ENCODE measurements around the gene WBP1. TPM values are rescaled to one million over a fixed set of nuclear protein-coding genes. Genes with fewer than 3 reads are reported as not detected.
"Not testable (repeated sequence)": the region's sequence is repeated elsewhere in the genome, so short reads cannot be mapped to it uniquely, and the experiment has no call there.

The WBP1 gene
- polyA plus RNA-seq (2013, experiment 1 of 2; ENCODE audit: insufficient read length) = 60.4 TPM
- polyA plus RNA-seq (2013, experiment 2 of 2; ENCODE audit: insufficient read length) = 58.9 TPM

GRCh38 chr2:74458132-74458937 lies at the start of gene WBP1:
Gene WBP1 (plus strand): TSS chr2:74458438. CDS start chr2:74458603, 165 bp downstream.
- peak; percentile 100 for DNase-seq

- DNase-seq = no peak
These were observed 45.1 kb upstream of the WBP1 start for GRCh38 chr2:74413001-74413698.

DNA sequence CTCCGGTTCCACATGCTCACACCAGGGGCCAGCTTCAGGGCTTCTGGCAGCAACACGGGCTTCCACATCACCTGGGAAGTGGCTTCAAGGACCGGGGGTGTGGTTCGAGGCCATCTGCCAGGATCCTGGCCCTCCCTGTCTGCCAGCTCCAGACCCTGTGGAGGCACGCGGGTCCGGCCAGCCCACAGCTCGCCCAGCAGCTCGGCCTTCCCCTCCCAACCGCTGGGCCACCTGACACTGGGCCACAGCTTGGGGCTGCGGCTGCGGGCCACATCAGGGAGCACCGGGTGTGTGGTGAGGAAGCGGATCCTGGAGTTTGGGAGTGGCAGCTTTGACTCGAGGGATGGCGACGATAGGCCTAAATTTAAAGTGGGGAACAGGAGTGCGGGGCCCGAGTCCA lies 43.8 kb upstream of the WBP1 start:
- DNase-seq = no peak

- DNase-seq = no peak
These were observed 43.1 kb upstream of the WBP1 start for GRCh38 chr2:74414881-74415761.

- no peak for DNase-seq
These were observed 42.4 kb upstream of the WBP1 start for GRCh38 chr2:74415762-74416395.

GRCh38 chr2:74416778-74417177 lies 41.5 kb upstream of the WBP1 start:
- no peak for DNase-seq

DNA sequence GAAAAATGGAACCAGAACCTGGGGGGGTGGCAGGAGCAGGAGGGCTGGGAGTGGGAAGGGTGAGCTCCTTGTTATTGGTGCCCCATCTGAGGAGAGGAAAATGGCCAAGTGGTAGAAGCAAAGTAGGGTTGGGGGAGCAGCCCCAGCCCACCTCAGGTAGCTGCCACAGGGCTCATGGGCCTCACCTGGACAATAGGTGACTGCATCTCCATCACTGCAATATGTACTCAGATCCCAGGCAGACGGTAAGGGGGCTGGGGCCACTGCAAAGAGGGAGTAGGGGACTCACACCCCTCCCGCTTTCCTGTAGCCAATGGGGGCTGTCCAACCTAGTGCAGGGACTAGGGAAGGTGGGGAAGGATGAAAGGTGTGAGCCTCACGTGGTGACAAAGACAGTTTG lies 41.0 kb upstream of the WBP1 start:
- DNase-seq = no peak

DNA sequence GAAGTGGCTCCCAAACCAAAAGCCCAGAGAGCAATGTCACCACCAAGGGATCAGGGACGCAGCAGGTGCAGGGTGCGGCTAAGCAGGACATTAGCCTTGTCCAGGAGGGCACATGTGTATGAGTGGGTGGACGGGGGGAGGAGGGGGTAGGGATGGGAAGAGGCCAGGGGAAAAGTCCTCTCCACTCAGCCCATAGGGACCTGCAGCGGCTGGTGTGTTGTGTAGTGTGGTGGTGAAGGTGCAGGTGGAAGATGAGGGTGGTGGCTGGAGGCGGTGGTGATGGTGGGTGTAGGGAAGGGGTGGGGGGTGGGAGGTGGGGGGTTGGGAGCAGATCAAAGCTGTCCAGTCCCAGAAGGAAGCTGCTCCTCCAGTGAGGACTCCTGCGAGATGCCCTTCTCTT lies 40.5 kb upstream of the WBP1 start:
- DNase-seq = no peak

- DNase-seq = no peak
These were observed 39.9 kb upstream of the WBP1 start for GRCh38 chr2:74418312-74418711.

GRCh38 chr2:74419345-74419744 lies 38.9 kb upstream of the WBP1 start:
- DNase-seq = no peak

DNA sequence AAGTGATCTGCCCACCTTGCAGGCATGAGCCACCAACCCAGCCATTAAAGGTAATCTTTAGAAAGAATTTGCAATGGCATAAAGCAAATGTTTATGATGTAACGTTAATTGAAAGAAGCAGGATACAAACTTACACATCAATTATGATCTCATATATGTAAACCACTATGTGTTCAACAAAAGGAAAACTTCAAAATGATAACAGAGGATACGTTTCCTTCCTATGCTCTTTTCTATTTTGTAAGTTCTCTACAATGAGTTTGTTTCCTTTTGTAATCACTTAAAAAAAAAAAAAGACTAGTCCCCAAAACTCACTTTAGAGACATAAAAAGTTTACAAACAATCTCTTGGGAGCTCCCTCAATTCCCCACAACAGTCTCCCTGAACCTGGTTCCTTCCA lies 38.2 kb upstream of the WBP1 start:
- DNase-seq = no peak

- DNase-seq = not testable (repeated sequence)
These were observed 37.7 kb upstream of the WBP1 start for GRCh38 chr2:74420443-74421103.

- peak; percentile 87 for DNase-seq
These were observed 36.9 kb upstream of the WBP1 start, which contains the start of the genes C2orf81 and WDR54 for GRCh38 chr2:74421221-74421870. Gene C2orf81 (minus strand): TSS chr2:74421619. CDS start chr2:74421560, 59 bp downstream. Gene WDR54 (plus strand): TSS chr2:74421730. CDS start chr2:74422154, 424 bp downstream.

DNA sequence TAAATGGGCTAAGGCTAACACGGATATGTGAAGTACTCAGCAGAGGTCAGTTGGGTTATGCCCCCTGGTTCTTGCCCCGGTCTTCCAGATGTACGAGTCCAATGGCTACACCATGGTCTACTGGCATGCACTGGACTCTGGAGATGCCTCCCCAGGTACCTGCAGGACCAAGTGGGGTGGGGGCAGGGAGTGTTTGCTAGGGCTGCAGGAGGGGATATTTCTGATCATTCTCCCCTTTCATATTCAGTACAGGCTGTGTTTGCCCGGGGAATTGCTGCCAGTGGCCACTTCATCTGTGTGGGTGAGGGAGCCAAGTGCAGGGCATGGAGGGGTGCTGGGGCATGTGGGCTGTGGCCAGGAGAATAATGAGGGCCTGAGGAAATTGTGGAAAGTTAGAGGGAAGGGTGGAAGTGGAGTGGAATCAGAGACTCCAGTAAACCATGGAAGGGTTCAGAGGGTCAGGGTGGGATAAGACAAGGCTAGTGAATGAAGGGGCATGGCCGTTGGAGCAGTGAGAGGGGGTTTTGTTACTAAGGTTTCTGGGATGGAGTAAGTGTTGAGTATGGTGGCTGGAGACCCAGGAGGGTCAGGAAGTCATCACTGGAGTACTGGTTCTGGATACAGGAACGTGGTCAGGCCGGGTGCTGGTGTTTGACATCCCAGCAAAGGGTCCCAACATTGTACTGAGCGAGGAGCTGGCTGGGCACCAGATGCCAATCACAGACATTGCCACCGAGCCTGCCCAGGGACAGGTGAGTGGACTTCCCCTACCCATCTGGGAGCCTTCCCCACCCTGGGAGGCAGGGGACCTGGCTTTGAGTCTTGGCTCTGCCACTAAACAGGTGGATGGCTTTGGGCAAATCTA lies 34.8 kb upstream of the WBP1 start:
- DNase-seq = no peak

- no peak for DNase-seq
These were observed 33.9 kb upstream of the WBP1 start for GRCh38 chr2:74424139-74424992.

DNA sequence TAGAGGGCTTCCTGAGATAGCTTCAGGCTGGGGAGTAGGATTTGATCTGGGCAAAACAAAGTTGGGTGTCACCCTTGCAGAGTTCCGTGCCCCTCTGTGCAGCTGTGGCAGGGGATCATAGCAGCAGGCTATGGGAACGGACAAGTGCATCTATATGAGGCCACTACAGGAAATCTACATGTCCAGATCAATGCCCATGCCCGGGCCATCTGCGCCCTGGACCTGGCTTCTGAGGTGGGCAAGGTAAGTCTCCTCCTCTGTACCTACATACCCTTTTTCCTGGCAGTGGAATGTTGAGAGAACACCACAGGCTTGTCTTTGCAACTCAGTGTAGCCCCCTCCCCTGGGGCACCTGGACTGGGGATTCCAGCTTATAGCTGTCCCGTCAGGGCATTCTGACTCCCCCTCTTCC lies 33.2 kb upstream of the WBP1 start:
- no peak for DNase-seq

DNA sequence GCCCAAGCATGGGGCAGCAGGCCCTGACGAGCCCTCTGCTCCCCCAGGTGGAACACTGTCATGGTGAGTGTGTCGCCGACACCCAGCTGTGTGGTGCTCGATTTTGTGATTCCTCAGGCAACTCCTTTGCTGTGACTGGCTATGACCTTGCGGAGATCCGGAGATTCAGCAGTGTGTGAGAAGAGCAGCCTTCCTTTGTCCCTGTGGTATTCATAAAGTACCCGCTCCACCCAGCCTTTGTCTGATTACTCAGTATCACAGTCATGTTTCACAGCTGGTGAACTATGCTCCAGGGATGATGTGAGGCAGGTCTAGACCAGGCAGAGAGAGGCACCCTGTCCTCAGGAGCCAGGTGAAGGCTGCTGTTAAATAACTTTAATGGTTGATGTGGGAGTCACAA lies 32.7 kb upstream of the WBP1 start:
- no peak for DNase-seq

GRCh38 chr2:74426181-74426758 lies 32.0 kb upstream of the WBP1 start:
- DNase-seq = no peak

- DNase-seq = no peak
These were observed 30.7 kb upstream of the WBP1 start for GRCh38 chr2:74427551-74427950.

Data from fibroblast of skin of abdomen (primary cell).